ENCODE results near the gene FAM168A. TPM values are rescaled to one million over a fixed set of nuclear protein-coding genes. Genes with fewer than 3 reads are reported as not detected.
A peak's percentile ranks its signal among the peaks of the same experiment; 100 is the strongest.

The FAM168A gene
- total RNA-seq, 4 donors from 2014 or later, result 17.5 to 43.4 (median 23.3) TPM

GRCh38 chr11:73529204-73529530, 68.7 kb downstream of the FAM168A start:
- TF ChIP-seq CTCF (IDR thresholded peaks at IDR 0.05) (no peak), POLR2A (IDR thresholded peaks at IDR 0.05) (no peak), POLR2AphosphoS5 (IDR thresholded peaks at IDR 0.05) (no peak), EP300 (IDR thresholded peaks at IDR 0.05; ENCODE audit: low read depth) (no peak)
- in situ Hi-C loops (cut with MboI; ENCODE audit: low pct_ligation_motif_present in 1 of 4, low pct_unique_long_range_greater_than_20kb in 1 of 4, low sequenced_read_pairs in 3 of 4) (no loop called here), intact Hi-C loops (cut with DNase I; ENCODE audit: low total_unique reads) (no loop called here)
- peak overlapping the region in 1 of 4 donors; percentile 38 for H3K4me3 ChIP-seq
- peak overlapping the region in 2 of 4 donors; percentile 58 to 73 for H3K27ac ChIP-seq
- no peaks in the 10 kb centered on the region for H3K27me3 ChIP-seq
- no peak for DNase-seq
- H3K9me3 ChIP-seq, result no peaks in the 10 kb centered on the region
- H3K4me1 ChIP-seq, result peaks cover 0 to 55% (median 29%) of the 10 kb centered on the region in 4 donors
- no peaks in the 10 kb centered on the region for H3K36me3 ChIP-seq

GRCh38 chr11:73528483-73529203, 69.3 kb downstream of the FAM168A start:
- Histone ChIP-seq H3K27me3 (no peaks in the 10 kb centered on the region), H3K36me3 (no peaks in the 10 kb centered on the region), H3K27ac (peak overlapping the region; percentile 20 to 73 (median 61)), H3K9me3 (no peaks in the 10 kb centered on the region), H3K4me3 (peak overlapping the region in 3 of 4 donors; percentile 9 to 38 (median 26)), H3K4me1 (peaks cover 0 to 55% (median 29%) of the 10 kb centered on the region in 4 donors)
- intact Hi-C loops (cut with DNase I; ENCODE audit: low total_unique reads) (no loop called here), in situ Hi-C loops (cut with MboI; ENCODE audit: low pct_ligation_motif_present in 1 of 4, low pct_unique_long_range_greater_than_20kb in 1 of 4, low sequenced_read_pairs in 3 of 4) (no loop called here)
- DNase-seq, result no peak
- 5 to 22% methylated on average over 5 of the region's 5 CpGs for WGBS, 2 donors (ENCODE audit: low coverage in 1 of 2)
- TF ChIP-seq EP300 (IDR thresholded peaks at IDR 0.05; ENCODE audit: low read depth) (no peak), CTCF (IDR thresholded peaks at IDR 0.05) (no peak), POLR2AphosphoS5 (IDR thresholded peaks at IDR 0.05) (no peak), POLR2A (IDR thresholded peaks at IDR 0.05) (no peak)

- Histone ChIP-seq H3K27ac (peak overlapping the region in 3 of 4 donors; percentile 20 to 64 (median 58)), H3K4me3 (peak overlapping the region in 1 of 4 donors; percentile 38), H3K36me3 (no peaks in the 10 kb centered on the region), H3K27me3 (no peaks in the 10 kb centered on the region), H3K4me1 (peaks cover 0 to 55% (median 29%) of the 10 kb centered on the region in 4 donors), H3K9me3 (no peaks in the 10 kb centered on the region)
- in situ Hi-C loops (cut with MboI; ENCODE audit: low pct_ligation_motif_present in 1 of 4, low pct_unique_long_range_greater_than_20kb in 1 of 4, low sequenced_read_pairs in 3 of 4), result no loop called here
- intact Hi-C loops (cut with DNase I; ENCODE audit: low total_unique reads), result no loop called here
- 81 to 100% methylated on average over 1 to 5 of the region's 5 CpGs for WGBS, 2 donors (ENCODE audit: low coverage in 1 of 2)
- no peak for DNase-seq
- TF ChIP-seq EP300 (IDR thresholded peaks at IDR 0.05; ENCODE audit: low read depth) (no peak), POLR2A (IDR thresholded peaks at IDR 0.05) (no peak), POLR2AphosphoS5 (IDR thresholded peaks at IDR 0.05) (no peak), CTCF (IDR thresholded peaks at IDR 0.05) (no peak)
These were observed 69.9 kb downstream of the FAM168A start for GRCh38 chr11:73528013-73528412.

GRCh38 chr11:73525611-73526010, 72.3 kb downstream of the FAM168A start:
- WGBS, 2 donors (ENCODE audit: low coverage in 1 of 2), result 100% methylated on average over 1 of the region's 1 CpG
- no peak for DNase-seq
- Histone ChIP-seq H3K4me3 (no peak overlapping the region), H3K36me3 (no peaks in the 10 kb centered on the region), H3K9me3 (no peaks in the 10 kb centered on the region), H3K27ac (no peak overlapping the region), H3K4me1 (peaks cover 0 to 33% (median 23%) of the 10 kb centered on the region in 4 donors), H3K27me3 (no peaks in the 10 kb centered on the region)
- intact Hi-C loops (cut with DNase I; ENCODE audit: low total_unique reads), result no loop called here
- no peak for TF ChIP-seq EP300 (IDR thresholded peaks at IDR 0.05; ENCODE audit: low read depth)
- TF ChIP-seq POLR2A (IDR thresholded peaks at IDR 0.05), result no peak
- TF ChIP-seq CTCF (IDR thresholded peaks at IDR 0.05), result no peak
- no peak for TF ChIP-seq POLR2AphosphoS5 (IDR thresholded peaks at IDR 0.05)
- in situ Hi-C loops (cut with MboI; ENCODE audit: low pct_ligation_motif_present in 1 of 4, low pct_unique_long_range_greater_than_20kb in 1 of 4, low sequenced_read_pairs in 3 of 4), result no loop called here
